Lower leg skin (tissue), 3 donors: ENCODE data around the gene LRRC75B.

ENCODE experiments used
- POLR2A ChIP-seq, 2 donors: fragments of 450-650 bp; IDR thresholded peaks; one replicate each; pipeline ENCODE4 v1.6.1; 2016 to 2017; ENCODE audit warnings: antibody characterized with exemption in 2 of 2, mild to moderate bottlenecking in 1 of 2, moderate library complexity in 1 of 2
- TF ChIP-seq, protein P1 (sequence below), 3 donors: fragments of 450-650 bp; IDR thresholded peaks; one replicate each; pipeline ENCODE4 v1.5.1; 2016; ENCODE audit warnings: antibody characterized with exemption in 3 of 3, mild to moderate bottlenecking in 3 of 3, moderate library complexity in 2 of 3

DNA sequence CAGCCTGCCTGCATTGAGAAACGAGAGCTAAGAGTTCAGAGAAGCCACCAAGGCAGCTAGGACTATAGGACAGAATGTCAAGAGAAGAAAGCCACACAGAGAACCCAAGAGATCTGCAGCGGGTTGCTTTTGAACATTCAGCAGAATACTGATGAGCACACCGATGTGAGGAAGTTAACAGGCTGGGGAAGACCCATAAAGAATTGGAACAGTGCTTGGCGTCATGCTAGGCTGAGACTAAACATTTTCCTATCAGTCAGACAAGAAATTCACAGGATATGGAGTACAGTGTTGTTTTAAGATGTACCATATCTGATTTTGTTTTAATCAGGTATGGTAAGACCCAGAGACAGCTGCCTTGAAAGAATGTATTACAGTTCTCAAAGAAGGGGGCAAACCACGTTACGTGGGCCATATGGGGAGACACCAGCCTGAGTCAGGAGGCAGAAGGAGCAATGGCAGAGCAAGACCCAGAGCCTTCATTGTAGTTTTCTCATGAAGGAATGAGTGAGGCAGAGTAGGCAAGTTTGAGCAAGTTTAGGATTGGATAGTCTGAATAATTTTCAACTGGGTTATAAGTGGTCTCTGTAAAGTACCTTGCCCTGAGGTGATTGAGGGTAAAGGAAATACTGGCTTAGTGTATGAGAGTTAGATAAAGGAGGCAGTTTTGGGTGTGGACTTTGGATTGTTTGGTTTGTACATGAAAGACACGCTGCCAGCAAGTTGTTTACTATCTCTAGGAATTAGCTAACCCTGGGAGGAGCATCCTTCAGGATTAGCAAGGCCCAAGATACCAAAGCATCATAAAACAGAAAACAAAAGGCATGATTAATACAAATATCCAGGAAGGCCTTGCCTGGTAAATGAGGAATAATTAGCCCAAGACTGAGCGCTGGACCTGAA is 14.3 kb downstream of the LRRC75B start:
- TF ChIP-seq, protein P1, sequence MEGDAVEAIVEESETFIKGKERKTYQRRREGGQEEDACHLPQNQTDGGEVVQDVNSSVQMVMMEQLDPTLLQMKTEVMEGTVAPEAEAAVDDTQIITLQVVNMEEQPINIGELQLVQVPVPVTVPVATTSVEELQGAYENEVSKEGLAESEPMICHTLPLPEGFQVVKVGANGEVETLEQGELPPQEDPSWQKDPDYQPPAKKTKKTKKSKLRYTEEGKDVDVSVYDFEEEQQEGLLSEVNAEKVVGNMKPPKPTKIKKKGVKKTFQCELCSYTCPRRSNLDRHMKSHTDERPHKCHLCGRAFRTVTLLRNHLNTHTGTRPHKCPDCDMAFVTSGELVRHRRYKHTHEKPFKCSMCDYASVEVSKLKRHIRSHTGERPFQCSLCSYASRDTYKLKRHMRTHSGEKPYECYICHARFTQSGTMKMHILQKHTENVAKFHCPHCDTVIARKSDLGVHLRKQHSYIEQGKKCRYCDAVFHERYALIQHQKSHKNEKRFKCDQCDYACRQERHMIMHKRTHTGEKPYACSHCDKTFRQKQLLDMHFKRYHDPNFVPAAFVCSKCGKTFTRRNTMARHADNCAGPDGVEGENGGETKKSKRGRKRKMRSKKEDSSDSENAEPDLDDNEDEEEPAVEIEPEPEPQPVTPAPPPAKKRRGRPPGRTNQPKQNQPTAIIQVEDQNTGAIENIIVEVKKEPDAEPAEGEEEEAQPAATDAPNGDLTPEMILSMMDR (IDR thresholded peaks at IDR 0.05), result no peak
- TF ChIP-seq POLR2A (IDR thresholded peaks at IDR 0.05), result no peak
